HepG2 (cell line): ENCODE data around the gene SMG5. TPM values are rescaled to one million over a fixed set of nuclear protein-coding genes. Genes with fewer than 3 reads are reported as not detected.

Source experiments
- ARNT ChIP-seq: fragments of 450-650 bp; IDR thresholded peaks from 2 replicates; pipeline ENCODE4 v1.6.1; 2017
- CENPBD1 ChIP-seq: sonication (generic); formaldehyde crosslinking; IDR thresholded peaks from 2 replicates; pipeline ENCODE4 v1.8.0; 2022; ENCODE audit warnings: missing genetic modification reagents, low read depth, mild to moderate bottlenecking, borderline replicate concordance
- FOXC1 ChIP-seq: sonication (generic); formaldehyde crosslinking; IDR thresholded peaks from 2 replicates; pipeline ENCODE4 v1.8.0; 2022; ENCODE audit warnings: mild to moderate bottlenecking, missing genetic modification reagents, borderline replicate concordance
- GTF2F1 ChIP-seq: fragments of 150-350 bp; IDR thresholded peaks from 2 replicates; pipeline ENCODE4 v1.6.1; 2014; ENCODE audit warnings: low read length
- KLF16 ChIP-seq, 2 experiments: sonication (generic) in 1 of 2; formaldehyde crosslinking in 1 of 2; IDR thresholded peaks; 2 replicates each; pipeline versions ENCODE4 v1.6.1 to v1.8.0; 2016 to 2023; ENCODE audit warnings: missing genetic modification reagents in 2 of 2, missing compliant biosample characterization in 1 of 2
- MEF2D ChIP-seq: sonication (generic); formaldehyde crosslinking; IDR thresholded peaks from 2 replicates; pipeline ENCODE4 v1.5.1; 2020; ENCODE audit warnings: mild to moderate bottlenecking, missing genetic modification reagents
- NCOA5 ChIP-seq: sonication (generic); formaldehyde crosslinking; IDR thresholded peaks from 2 replicates; pipeline ENCODE4 v1.4.0; 2020; ENCODE audit warnings: missing genetic modification reagents
- NFYB ChIP-seq: sonication (generic); formaldehyde crosslinking; IDR thresholded peaks from 2 replicates; pipeline ENCODE4 v1.4.0; 2020; ENCODE audit warnings: missing genetic modification reagents
- RAD51 ChIP-seq: fragments of 450-650 bp; IDR thresholded peaks from 2 replicates; pipeline ENCODE4 v1.6.1; 2016; ENCODE audit warnings: borderline replicate concordance
- RORA ChIP-seq: sonication (generic); formaldehyde crosslinking; IDR thresholded peaks from 2 replicates; pipeline ENCODE4 v1.5.0; 2020; ENCODE audit warnings: mild to moderate bottlenecking, missing genetic modification reagents, moderate library complexity
- SMAD1 ChIP-seq: sonication (generic); formaldehyde crosslinking; IDR thresholded peaks from 2 replicates; pipeline ENCODE4 v1.4.0; 2020; ENCODE audit warnings: missing genetic modification reagents, low read depth, mild to moderate bottlenecking, borderline replicate concordance
- ZBTB33 ChIP-seq: sonication (generic); formaldehyde crosslinking; IDR thresholded peaks from 2 replicates; pipeline ENCODE4 v1.4.0; 2020; ENCODE audit warnings: missing genetic modification reagents
- ZKSCAN1 ChIP-seq: fragments of 150-350 bp; IDR thresholded peaks from 2 replicates; pipeline ENCODE4 v1.6.1; 2014; ENCODE audit warnings: low read length
- ZNF513 ChIP-seq: sonication (generic); formaldehyde crosslinking; conservative IDR thresholded peaks from 2 replicates; pipeline ENCODE4 v1.5.0; 2020; ENCODE audit warnings: missing genetic modification reagents
- ZNF564 ChIP-seq: sonication (generic); formaldehyde crosslinking; IDR thresholded peaks from 2 replicates; pipeline ENCODE4 v1.8.1; 2023; ENCODE audit warnings: mild to moderate bottlenecking, missing genetic modification reagents
- ZNF614 ChIP-seq: IDR thresholded peaks from 2 replicates; pipeline ENCODE4 v1.6.1; 2018; ENCODE audit warnings: missing biosample characterization, missing genetic modification reagents, inconsistent platforms, borderline replicate concordance
- ZNF646 ChIP-seq: sonication (generic); formaldehyde crosslinking; IDR thresholded peaks from 2 replicates; pipeline ENCODE4 v1.9.0; 2021; ENCODE audit warnings: mild to moderate bottlenecking, missing genetic modification reagents
- ZNF772 ChIP-seq: sonication (generic); formaldehyde crosslinking; IDR thresholded peaks from 2 replicates; pipeline ENCODE4 v1.5.0; 2020; ENCODE audit warnings: mild to moderate bottlenecking, missing genetic modification reagents
- polyA plus RNA-seq, 8 experiments: library from polyadenylated mRNA; depleted of rRNA in 3 of 8; stranded (reverse) in 7 of 8; unstranded in 1 of 8; fragments of >200 nt; fragmentation: Illumina TruSeq in 4 of 8; extraction: Trizol in 4 of 8; gene quantifications; 2 replicates each; pipeline versions ENCODE4 v1.2.1 to v1.2.3, GENCODE V29; 2011 to 2016; ENCODE audit warnings: low read depth in 4 of 8, missing spikeins in 1 of 8, mixed read lengths in 1 of 8; ENCODE audit not compliant: insufficient read depth in 1 of 8
- total RNA-seq, 5 experiments: library from RNA; depleted of rRNA; stranded (reverse); fragments of >200 nt; fragmentation: Illumina TruSeq; extraction: Trizol; gene quantifications; 2 replicates each; pipeline ENCODE4 v1.2.3, GENCODE V29; 2016; ENCODE audit warnings: low read depth in 1 of 5
- TF ChIP-seq, protein P1 (sequence below): sonication (generic); formaldehyde crosslinking; IDR thresholded peaks from 2 replicates; pipeline ENCODE4 v1.4.0; 2020; ENCODE audit warnings: mild to moderate bottlenecking, missing genetic modification reagents

SMG5 gene
- total and polyA plus RNA-seq, 2 of the 13 experiments (the other 11 are each of a cell fraction or from before 2014, with no cell fraction given): 50.5 to 84.0 TPM

DNA sequence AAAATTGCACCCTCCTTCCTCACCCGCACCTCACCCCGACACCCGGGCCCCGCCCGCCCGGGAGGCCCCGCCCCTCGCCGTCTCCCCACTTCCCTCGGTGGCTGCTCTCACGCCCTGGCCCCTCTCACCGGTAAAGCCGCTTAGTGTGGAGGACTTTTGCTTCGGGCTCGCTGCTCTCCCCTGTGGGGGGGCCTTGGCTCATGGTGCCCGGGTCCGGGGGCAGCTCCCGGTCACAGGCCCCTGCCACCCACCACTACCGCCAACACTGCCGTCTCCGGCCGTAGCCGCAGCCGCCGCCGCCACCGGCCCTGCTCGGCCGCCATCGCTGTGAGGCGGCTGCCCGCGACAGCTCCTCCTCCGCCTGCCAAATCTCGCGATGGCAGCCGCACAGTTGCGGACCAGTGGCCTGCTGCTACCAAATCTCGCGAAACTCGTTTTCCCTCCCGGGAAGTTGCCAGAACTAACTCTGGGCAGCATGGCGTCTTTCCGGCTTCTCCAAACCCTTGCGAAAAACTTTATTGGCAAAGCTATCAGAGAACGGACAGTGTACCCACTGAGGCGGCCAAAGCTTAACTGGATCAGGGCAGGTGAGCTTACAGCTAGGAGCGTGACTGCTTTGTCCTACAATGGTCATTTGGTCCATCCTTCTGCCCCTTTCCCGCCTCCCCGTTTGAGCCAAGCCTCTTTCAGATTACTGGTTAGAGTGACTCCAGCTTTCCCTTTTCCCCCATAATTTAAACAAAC lies at the start of gene SMG5 (continued):
- TF ChIP-seq, protein P1, sequence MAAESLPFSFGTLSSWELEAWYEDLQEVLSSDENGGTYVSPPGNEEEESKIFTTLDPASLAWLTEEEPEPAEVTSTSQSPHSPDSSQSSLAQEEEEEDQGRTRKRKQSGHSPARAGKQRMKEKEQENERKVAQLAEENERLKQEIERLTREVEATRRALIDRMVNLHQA: no peak
- TF ChIP-seq CENPBD1 (CRISPR knock-in tag): no peak
- no peak for TF ChIP-seq RORA
- TF ChIP-seq ZBTB33: peak; percentile 53; the same call in 1 of the 2 replicates
- 0 out of 2 replicates have a peak, but pooled peaks have one; percentile 12 for TF ChIP-seq ZNF646 (CRISPR knock-in tag)
- TF ChIP-seq KLF16 (CRISPR knock-in tag; IDR thresholded peaks at IDR 0.05): peak in 1 of 2 experiments; percentile 94; a peak in 2 of 4 replicates
- no peak; the same call in 1 of the 2 replicates for TF ChIP-seq ZNF564
- TF ChIP-seq SMAD1: no peak
- peak; percentile 91 for TF ChIP-seq ZNF772 (CRISPR knock-in tag)
- no peak for TF ChIP-seq RAD51
- no peak for TF ChIP-seq ARNT
- no peak; the same call in 1 of the 2 replicates for TF ChIP-seq GTF2F1
- peak; percentile 73 for TF ChIP-seq NFYB (CRISPR knock-in tag)
- peak; percentile 71; the same call in 1 of the 2 replicates for TF ChIP-seq MEF2D
- no peak for TF ChIP-seq ZNF513 (CRISPR knock-in tag)
- TF ChIP-seq NCOA5 (CRISPR knock-in tag): no peak
- peak; percentile 81; the same call in 1 of the 2 replicates for TF ChIP-seq ZKSCAN1
- TF ChIP-seq ZNF614 (CRISPR knock-in tag): peak; percentile 83
- TF ChIP-seq FOXC1 (CRISPR knock-in tag): peak; percentile 71; the same call in 1 of the 2 replicates
